Lung (tissue), 12 donors: ENCODE measurements around the gene ZNF598. TPM values are rescaled to one million over a fixed set of nuclear protein-coding genes. Genes with fewer than 3 reads are reported as not detected.

Experiments
- ATAC-seq: fragments of 200-7000 bp; cut with Tn5 transposase; one replicate; pipeline ENCODE4 v1.9.1; 2020; ENCODE audit warnings: moderate number of reproducible peaks; ENCODE audit not compliant: insufficient read depth, low FRiP score
- DNase-seq, 3 donors: peaks; one replicate each; pipeline ENCODE4 v3.0.0-alpha.2; 2013 to 2017
- H3K27ac ChIP-seq, 2 donors: one replicate each; pipeline ENCODE4 v1.5.1; 2013; ENCODE audit warnings: mild to moderate bottlenecking in 2 of 2, moderate library complexity in 2 of 2, control low read depth in 1 of 2, inconsistent platforms in 1 of 2, low read depth in 1 of 2, low read length in 1 of 2
- H3K27me3 ChIP-seq, 3 donors: one replicate each; pipeline ENCODE4 v1.5.1; 2013; ENCODE audit warnings: low read length in 2 of 3; ENCODE audit not compliant: control insufficient read depth in 3 of 3, insufficient read depth in 3 of 3
- H3K36me3 ChIP-seq, 4 donors: one replicate each; pipeline ENCODE4 v1.5.1; 2013; ENCODE audit warnings: low read length in 4 of 4, mild to moderate bottlenecking in 1 of 4, moderate library complexity in 1 of 4; ENCODE audit not compliant: control insufficient read depth in 4 of 4, insufficient read depth in 4 of 4
- H3K4me1 ChIP-seq, 5 donors: one replicate each; pipeline ENCODE4 v1.5.1; 2013; ENCODE audit warnings: low read length in 5 of 5, mild to moderate bottlenecking in 2 of 5, moderate library complexity in 1 of 5; ENCODE audit not compliant: control insufficient read depth in 5 of 5, insufficient read depth in 5 of 5
- H3K4me3 ChIP-seq: one replicate; pipeline ENCODE4 v1.5.1; 2013; ENCODE audit warnings: mild to moderate bottlenecking, control low read depth, moderate library complexity
- H3K9ac ChIP-seq, 2 donors: one replicate each; pipeline ENCODE4 v1.5.1; 2013; ENCODE audit warnings: low read length in 2 of 2, control low read depth in 1 of 2; ENCODE audit not compliant: insufficient read depth in 1 of 2
- H3K9me3 ChIP-seq, 4 donors: one replicate each; pipeline ENCODE4 v1.5.1; 2013; ENCODE audit warnings: low read length in 3 of 4, mild to moderate bottlenecking in 1 of 4, moderate library complexity in 1 of 4; ENCODE audit not compliant: control insufficient read depth in 4 of 4, insufficient read depth in 3 of 4
- CTCF ChIP-seq: IDR thresholded peaks from 2 replicates; pipeline ENCODE4 v1.5.1; 2012; ENCODE audit warnings: mild to moderate bottlenecking; ENCODE audit errors: control extremely low read depth, extremely low read depth
- WGBS, 2 donors: extraction: QIAGEN DNeasy Blood & Tissue Kit; methylation state at CpG; one replicate each; pipeline ENCODE4 v1.1.7; 2013; 5-methylcytosine and 5-hydroxymethylcytosine counted together
- polyA plus RNA-seq, 2 donors: library from polyadenylated mRNA; stranded (reverse); fragments of 200-250 nt; gene quantifications; one replicate each; pipeline ENCODE4 v1.2.1, GENCODE V29; 2013
- total RNA-seq, 2 donors: library from RNA; depleted of rRNA in 1 of 2; stranded (reverse); fragments of >200 nt in 1 of 2; gene quantifications; one replicate each; pipeline ENCODE4 v1.2.1, GENCODE V29; 2014 to 2021
- donor health status: control.
- donor health status: control.
- donor health status: Bipolar disorder and iron deficiency.
- donor health status: healthy.
- donor health status: DM: yes; HTN: yes; CAD: no.

Gene ZNF598
- total and polyA plus RNA-seq, 4 donors, result 13.9 to 49.8 (median 35.9) TPM

- no peaks in the 10 kb centered on the region for H3K36me3 ChIP-seq
- H3K4me1 ChIP-seq, result peaks cover 0 to 36% (median 13%) of the 10 kb centered on the region in 5 donors
- no peak overlapping the region for H3K27ac ChIP-seq
- peak in 2 of 3 donors; percentile 72 to 75 for DNase-seq
- WGBS, 2 donors, result 2 to 3% methylated on average over 13 to 14 of the region's 14 CpGs
- no peak for TF ChIP-seq CTCF
- no peak overlapping the region for H3K4me3 ChIP-seq
- ATAC-seq, result no peak
- no peaks in the 10 kb centered on the region for H3K9me3 ChIP-seq
- H3K27me3 ChIP-seq, result peaks cover 4 to 7% (median 4%) of the 10 kb centered on the region in 3 donors
- peak overlapping the region in 1 of 2 donors; percentile 79 for H3K9ac ChIP-seq
Measured at GRCh38 chr16:2022723-2023091, 13.1 kb upstream of the ZNF598 start.

GRCh38 chr16:2019921-2020831 is 10.6 kb upstream of the ZNF598 start:
- no peak for ATAC-seq
- H3K4me3 ChIP-seq, result no peak overlapping the region

GRCh38 chr16:2019518-2019920 is 9.9 kb upstream of the ZNF598 start, which contains the start of gene NPW:
Gene NPW (plus strand): TSS chr16:2019785.
- Histone ChIP-seq H3K4me3 (no peak within 1 kb of the TSS), H3K27ac (no peak within 1 kb of the TSS), H3K9me3 (no peaks in the 10 kb centered on the region), H3K9ac (no peak within 1 kb of the TSS), H3K27me3 (peaks cover 4 to 7% (median 4%) of the 10 kb centered on the region in 3 donors), H3K36me3 (no peaks in the 10 kb centered on the region), H3K4me1 (peaks cover 0 to 27% (median 13%) of the 10 kb centered on the region in 5 donors)
- no peak for TF ChIP-seq CTCF
- WGBS, 2 donors, result 0 to 2% methylated on average over 19 to 33 of the region's 33 CpGs
- no peak for ATAC-seq
- peak in 2 of 3 donors; percentile 52 to 62 for DNase-seq

More at GRCh38 chr16:2019921-2020831, 10.6 kb upstream of the ZNF598 start:
- 1 to 2% methylated on average over 76 to 96 of the region's 96 CpGs for WGBS, 2 donors
- Histone ChIP-seq H3K9me3 (no peaks in the 10 kb centered on the region), H3K27me3 (peaks cover 4 to 7% (median 4%) of the 10 kb centered on the region in 3 donors), H3K9ac (no peak overlapping the region), H3K27ac (no peak overlapping the region), H3K4me1 (peaks cover 0 to 27% (median 13%) of the 10 kb centered on the region in 5 donors), H3K36me3 (no peaks in the 10 kb centered on the region)
- DNase-seq, result peak in 2 of 3 donors; percentile 58 to 61
- TF ChIP-seq CTCF, result no peak
